Activated T-helper 1 cell treated with Interleukin-2 at 50 U/mL for 16 hours (primary cell): Measurements from ENCODE around the gene ENKUR.
"Not testable (repeated sequence)": the region's sequence is repeated elsewhere in the genome, so short reads cannot be mapped to it uniquely, and the experiment has no call there.

Experiments used
- DNase-seq: peaks from one replicate; pipeline ENCODE4 v3.0.0-alpha.2; 2020; ENCODE audit warnings: low read depth

Gene ENKUR

GRCh38 chr10:24973163-24973562 lies 42.8 kb downstream of the ENKUR start:
- DNase-seq, result no peak

- no peak for DNase-seq
Measured at GRCh38 chr10:24971374-24971773, 44.6 kb downstream of the ENKUR start.

GRCh38 chr10:24969841-24970281 lies 46.1 kb downstream of the ENKUR start:
- no peak for DNase-seq

- DNase-seq, result not testable (repeated sequence)
Measured at GRCh38 chr10:24968951-24969350, 47.0 kb downstream of the ENKUR start.

GRCh38 chr10:24968349-24968748 lies 47.6 kb downstream of the ENKUR start:
- no peak for DNase-seq

GRCh38 chr10:24966962-24967481 lies 48.9 kb downstream of the ENKUR start:
- DNase-seq, result no peak

- no peak for DNase-seq
Measured at GRCh38 chr10:24965051-24965450, 50.9 kb downstream of the ENKUR start.

GRCh38 chr10:24963521-24964041 lies 52.4 kb downstream of the ENKUR start:
- DNase-seq, result no peak

- no peak for DNase-seq
Measured at GRCh38 chr10:24962995-24963394, 53.0 kb downstream of the ENKUR start.

GRCh38 chr10:24961582-24961981 lies 54.4 kb downstream of the ENKUR start:
- no peak for DNase-seq

GRCh38 chr10:24959382-24959730 lies 56.6 kb downstream of the ENKUR start:
- DNase-seq, result no peak

GRCh38 chr10:24958721-24959381 lies 57.1 kb downstream of the ENKUR start:
- no peak for DNase-seq

GRCh38 chr10:24958091-24958720 lies 57.8 kb downstream of the ENKUR start:
- DNase-seq, result no peak

GRCh38 chr10:24957624-24958051 lies 58.3 kb downstream of the ENKUR start:
- DNase-seq, result not testable (repeated sequence)

GRCh38 chr10:24953675-24954074 lies 62.3 kb downstream of the ENKUR start:
- no peak for DNase-seq

- peak; percentile 35 for DNase-seq
Measured at GRCh38 chr10:24952707-24953645, 63.0 kb downstream of the ENKUR start.

GRCh38 chr10:24952143-24952706 lies 63.7 kb downstream of the ENKUR start, which contains the start of gene PRTFDC1:
Gene PRTFDC1 (minus strand): TSS chr10:24952606. CDS start chr10:24952575, 31 bp downstream.
- DNase-seq, result no peak

GRCh38 chr10:24951201-24952142 lies 64.5 kb downstream of the ENKUR start:
- DNase-seq, result no peak

GRCh38 chr10:24950439-24950838 lies 65.5 kb downstream of the ENKUR start:
- DNase-seq, result no peak

- no peak for DNase-seq
Measured at GRCh38 chr10:24949616-24950015, 66.3 kb downstream of the ENKUR start.
